ENCODE results near the gene HSD17B14. TPM values are rescaled to one million over a fixed set of nuclear protein-coding genes. Genes with fewer than 3 reads are reported as not detected.

The HSD17B14 gene
- total RNA-seq, 2 experiments from 2014 or later, result 0.89 to 1.1 TPM

- Mint-ChIP-seq H3K4me3 (no peak overlapping the region), H3K4me1 (ENCODE audit: low read depth) (no peaks in the 10 kb centered on the region), H3K36me3 (ENCODE audit: low read depth) (no peaks in the 10 kb centered on the region), H3K27ac (no peak overlapping the region), H3K27me3 (ENCODE audit: low read depth) (no peaks in the 10 kb centered on the region), H3K9me3 (ENCODE audit: insufficient read depth) (no peaks in the 10 kb centered on the region)
- CTCF ChIA-PET, result no interaction called here
- POLR2A ChIA-PET, result no interaction called here
- no peak for DNase-seq
- no peak for ATAC-seq
Measured at GRCh38 chr19:48822514-48822913, 13.8 kb downstream of the HSD17B14 start.

- DNase-seq (no peak), ATAC-seq (no peak)
- Mint-ChIP-seq H3K4me1 (ENCODE audit: low read depth) (no peaks in the 10 kb centered on the region), H3K27ac (no peak overlapping the region), H3K9me3 (ENCODE audit: insufficient read depth) (no peaks in the 10 kb centered on the region), H3K4me3 (no peak overlapping the region), H3K27me3 (ENCODE audit: low read depth) (no peaks in the 10 kb centered on the region), H3K36me3 (ENCODE audit: low read depth) (no peaks in the 10 kb centered on the region)
- CTCF ChIA-PET, result interaction anchor here (1.3 kb wide), 1 partner anchor 21 kb away, joined by 3 read pairs; no protein-coding TSS in a partner anchor
- POLR2A ChIA-PET, result interaction anchor here (1.0 kb wide), 1 partner anchor 50 kb away, joined by 4 read pairs; the partner anchor contains the start of gene PPP1R15A
Measured at GRCh38 chr19:48821633-48822032, 14.7 kb downstream of the HSD17B14 start.

DNA sequence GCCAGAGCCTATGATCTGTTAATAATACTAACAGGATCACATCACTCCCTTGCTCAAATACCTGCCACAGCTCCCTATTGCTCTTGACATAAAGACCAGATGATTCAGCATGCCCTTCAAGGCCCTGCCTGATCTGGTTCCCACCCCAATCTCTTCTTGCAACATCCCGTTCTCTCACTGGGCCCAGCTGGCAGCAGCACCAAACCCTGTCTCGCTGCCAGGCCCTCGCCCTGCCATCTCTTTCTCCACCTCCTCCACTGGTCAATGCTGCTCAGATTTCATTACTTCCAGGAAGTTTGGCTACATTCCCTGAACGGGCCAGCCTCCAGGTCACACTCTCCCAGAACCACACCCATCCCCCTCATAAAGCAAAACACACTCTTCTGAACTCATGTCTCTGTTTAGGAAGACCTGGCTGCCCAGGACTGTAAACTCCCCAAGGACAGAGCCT is 16.9 kb downstream of the HSD17B14 start:
- Mint-ChIP-seq H3K27me3 (ENCODE audit: low read depth) (no peaks in the 10 kb centered on the region), H3K9me3 (ENCODE audit: insufficient read depth) (no peaks in the 10 kb centered on the region), H3K4me3 (no peak overlapping the region), H3K4me1 (ENCODE audit: low read depth) (peaks cover 2% of the 10 kb centered on the region), H3K27ac (no peak overlapping the region), H3K36me3 (ENCODE audit: low read depth) (no peaks in the 10 kb centered on the region)
- CTCF ChIA-PET, result interaction anchor here (10.1 kb wide), 1 partner anchor 26 kb away, joined by 72 read pairs; no protein-coding TSS in a partner anchor
- POLR2A ChIA-PET, result no interaction called here
- no peak for ATAC-seq
- DNase-seq, result no peak

DNA sequence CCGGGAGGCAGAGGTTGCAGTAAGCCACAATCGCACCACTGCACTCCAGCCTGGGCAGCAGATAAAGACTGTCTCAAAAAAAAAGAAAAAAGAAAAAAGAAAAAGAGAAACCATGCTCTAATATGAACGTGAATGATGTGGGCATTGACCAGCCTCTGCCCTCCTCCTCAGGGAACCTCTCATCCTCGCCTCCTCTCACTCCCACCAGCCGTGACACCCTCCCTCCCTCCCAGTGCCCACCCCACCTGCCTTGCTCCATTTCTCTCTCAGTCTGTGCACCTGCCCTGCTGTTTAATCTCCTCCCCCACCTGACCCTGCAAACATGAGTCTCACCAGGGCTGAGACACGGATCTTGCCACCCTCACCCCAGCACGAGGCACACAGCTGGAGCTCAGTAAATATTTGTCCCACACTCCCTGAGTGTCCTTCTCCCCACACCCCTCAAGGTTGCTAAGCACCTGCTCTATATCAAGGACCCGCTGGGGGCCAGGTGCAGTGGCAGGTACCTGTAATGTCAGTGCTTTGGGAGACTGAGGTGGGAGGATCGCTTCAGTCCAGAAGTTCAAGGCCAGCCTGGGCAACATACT is 18.0 kb downstream of the HSD17B14 start:
- H3K27ac Mint-ChIP-seq, result no peak overlapping the region
- H3K27me3 Mint-ChIP-seq (ENCODE audit: low read depth), result no peaks in the 10 kb centered on the region
- peaks cover 2% of the 10 kb centered on the region for H3K4me1 Mint-ChIP-seq (ENCODE audit: low read depth)
- no peaks in the 10 kb centered on the region for H3K36me3 Mint-ChIP-seq (ENCODE audit: low read depth)
- no peak for ATAC-seq
- H3K9me3 Mint-ChIP-seq (ENCODE audit: insufficient read depth), result no peaks in the 10 kb centered on the region
- no peak for DNase-seq
- POLR2A ChIA-PET, result no interaction called here
- CTCF ChIA-PET, result interaction anchor here (10.1 kb wide), 1 partner anchor 25 kb away, joined by 72 read pairs; no protein-coding TSS in a partner anchor
- H3K4me3 Mint-ChIP-seq, result no peak overlapping the region

DNA sequence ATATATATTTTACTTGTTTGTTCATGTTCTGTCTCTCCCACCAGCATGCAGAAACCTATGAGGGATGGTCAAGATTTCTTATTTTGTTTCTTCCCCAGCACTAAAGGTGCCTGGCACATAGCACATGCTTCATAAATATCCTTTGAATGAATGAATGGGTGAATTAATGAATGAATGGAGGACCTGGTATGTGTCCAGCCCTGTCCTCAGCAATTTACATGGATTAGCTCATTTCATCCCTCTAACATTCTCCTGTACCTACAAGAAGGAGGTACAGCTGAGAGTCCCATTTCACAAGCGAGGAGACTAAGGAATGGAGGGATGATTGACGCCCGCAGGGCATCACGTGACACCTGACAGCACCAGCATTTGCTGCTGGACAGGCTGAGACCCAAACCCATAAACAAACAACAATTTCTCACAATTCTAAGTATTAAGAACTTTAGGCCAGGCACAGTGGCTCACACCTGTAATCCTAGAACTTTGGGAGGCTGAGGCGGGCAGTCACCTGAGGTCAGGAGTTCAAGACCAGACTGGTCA is 18.6 kb downstream of the HSD17B14 start:
- no peak for DNase-seq
- no peak for ATAC-seq
- ChIA-PET POLR2A (no interaction called here), CTCF (interaction anchor here (0.6 to 10.1 kb wide), 2 partner anchors 19 to 24 kb away, joined by 3 to 72 read pairs; partner anchors contain the start of gene HSD17B14)
- H3K9me3 Mint-ChIP-seq (ENCODE audit: insufficient read depth), result no peaks in the 10 kb centered on the region
- H3K4me3 Mint-ChIP-seq, result no peak overlapping the region
- no peaks in the 10 kb centered on the region for H3K27me3 Mint-ChIP-seq (ENCODE audit: low read depth)
- H3K27ac Mint-ChIP-seq, result no peak overlapping the region
- H3K4me1 Mint-ChIP-seq (ENCODE audit: low read depth), result peaks cover 3% of the 10 kb centered on the region
- no peaks in the 10 kb centered on the region for H3K36me3 Mint-ChIP-seq (ENCODE audit: low read depth)

GRCh38 chr19:48815870-48816501 is 20.3 kb downstream of the HSD17B14 start:
- Mint-ChIP-seq H3K4me1 (ENCODE audit: low read depth) (peaks cover 10% of the 10 kb centered on the region), H3K36me3 (ENCODE audit: low read depth) (no peaks in the 10 kb centered on the region), H3K9me3 (ENCODE audit: insufficient read depth) (no peaks in the 10 kb centered on the region), H3K4me3 (no peak overlapping the region), H3K27me3 (ENCODE audit: low read depth) (no peaks in the 10 kb centered on the region), H3K27ac (no peak overlapping the region)
- ChIA-PET CTCF (interaction anchor here (1.1 to 10.1 kb wide), 4 partner anchors 11 to 28 kb away, joined by 4 to 72 read pairs (median 5); partner anchors contain the start of gene HSD17B14), POLR2A (interaction anchor here (0.6 kb wide), 1 partner anchor 32 kb away, joined by 3 read pairs; no protein-coding TSS in a partner anchor)
- no peak for DNase-seq
- no peak for ATAC-seq

DNA sequence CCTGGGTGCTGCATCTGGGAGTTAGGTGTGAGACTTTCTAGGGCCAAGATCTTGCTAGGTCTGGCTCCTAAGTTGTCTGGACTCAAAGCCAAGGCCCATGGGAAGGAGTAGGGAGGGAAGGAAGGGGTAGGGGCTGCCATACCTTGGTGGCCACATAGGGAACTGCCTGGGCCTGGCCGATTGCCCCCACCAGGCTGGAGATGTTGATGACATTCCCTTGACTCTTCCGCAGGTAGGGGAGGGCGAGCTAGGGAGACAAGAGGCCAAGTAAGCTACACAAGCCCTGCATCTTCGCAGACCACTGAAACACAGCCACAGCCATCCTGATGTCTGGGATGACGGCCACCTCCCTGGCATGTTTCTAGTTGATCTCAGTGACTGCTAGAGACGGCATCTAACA is 21.4 kb downstream of the HSD17B14 start:
- H3K36me3 Mint-ChIP-seq (ENCODE audit: low read depth), result no peaks in the 10 kb centered on the region
- H3K9me3 Mint-ChIP-seq (ENCODE audit: insufficient read depth), result no peaks in the 10 kb centered on the region
- H3K4me3 Mint-ChIP-seq, result no peak overlapping the region
- ChIA-PET CTCF (interaction anchor here (1.3 to 10.1 kb wide), 3 partner anchors 21 to 27 kb away, joined by 4 to 72 read pairs (median 6); partner anchors contain the start of gene HSD17B14), POLR2A (no interaction called here)
- peaks cover 18% of the 10 kb centered on the region for H3K4me1 Mint-ChIP-seq (ENCODE audit: low read depth)
- DNase-seq (no peak), ATAC-seq (no peak)
- no peak overlapping the region for H3K27ac Mint-ChIP-seq
- H3K27me3 Mint-ChIP-seq (ENCODE audit: low read depth), result no peaks in the 10 kb centered on the region

DNA sequence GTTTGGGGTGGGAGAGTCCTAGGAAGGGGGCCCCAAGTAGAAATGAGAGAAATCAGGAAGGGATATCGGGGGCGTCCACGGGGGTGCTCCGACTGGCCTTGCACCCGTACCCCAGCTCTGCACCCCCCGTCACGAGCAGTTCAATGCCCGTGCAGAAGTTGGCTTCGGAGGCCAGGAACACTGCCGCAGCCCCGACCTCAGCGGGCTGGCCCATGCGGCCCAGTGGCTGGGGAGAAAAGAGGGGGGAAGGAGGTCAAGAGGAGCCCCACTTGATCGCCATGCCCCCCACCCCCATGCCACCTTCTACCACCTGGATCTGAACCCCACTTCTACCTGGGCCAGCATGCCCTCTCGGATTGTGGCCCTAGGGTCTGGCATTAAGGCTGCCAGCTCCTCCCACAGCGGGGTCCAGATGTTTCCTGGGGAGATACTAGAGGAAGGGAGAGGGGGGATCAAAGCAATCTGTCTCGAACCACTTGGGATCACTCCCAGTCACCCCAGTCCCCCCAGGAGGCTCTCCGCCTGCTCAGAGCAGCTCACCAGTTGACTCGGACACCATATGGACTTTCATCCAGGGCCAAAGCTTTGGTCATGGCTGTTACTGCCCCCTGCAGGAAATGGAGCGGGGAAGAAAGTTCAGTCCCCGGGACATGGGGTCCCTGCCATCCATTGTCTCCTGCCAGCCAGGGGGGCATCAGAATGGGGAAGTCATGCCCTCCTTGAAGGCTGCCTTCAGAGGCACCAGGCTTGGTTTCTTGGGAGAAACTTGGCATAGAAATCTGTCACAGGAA is 23.0 kb downstream of the HSD17B14 start:
- H3K27me3 Mint-ChIP-seq (ENCODE audit: low read depth), result no peaks in the 10 kb centered on the region
- ATAC-seq, result no peak
- no peaks in the 10 kb centered on the region for H3K36me3 Mint-ChIP-seq (ENCODE audit: low read depth)
- peaks cover 28% of the 10 kb centered on the region for H3K4me1 Mint-ChIP-seq (ENCODE audit: low read depth)
- no peaks in the 10 kb centered on the region for H3K9me3 Mint-ChIP-seq (ENCODE audit: insufficient read depth)
- ChIA-PET POLR2A (no interaction called here), CTCF (interaction anchor here (0.6 to 10.1 kb wide), 4 partner anchors 11 to 29 kb away, joined by 3 to 72 read pairs (median 7); partner anchors contain the start of gene HSD17B14)
- H3K27ac Mint-ChIP-seq, result no peak overlapping the region
- no peak overlapping the region for H3K4me3 Mint-ChIP-seq
- no peak for DNase-seq

- peak overlapping the region; percentile 83 for H3K4me3 Mint-ChIP-seq
- ATAC-seq (peak; percentile 60), DNase-seq (peak; percentile 75)
- no peaks in the 10 kb centered on the region for H3K27me3 Mint-ChIP-seq (ENCODE audit: low read depth)
- H3K4me1 Mint-ChIP-seq (ENCODE audit: low read depth), result peaks cover 32% of the 10 kb centered on the region
- H3K9me3 Mint-ChIP-seq (ENCODE audit: insufficient read depth), result no peaks in the 10 kb centered on the region
- no peaks in the 10 kb centered on the region for H3K36me3 Mint-ChIP-seq (ENCODE audit: low read depth)
- ChIA-PET CTCF (interaction anchor here (1.3 to 10.1 kb wide), 4 partner anchors 19 to 181 kb away, joined by 5 to 72 read pairs (median 8); partner anchors contain the start of genes GYS1, HSD17B14 and RUVBL2), POLR2A (no interaction called here)
- peak overlapping the region; percentile 76 for H3K27ac Mint-ChIP-seq
Measured at GRCh38 chr19:48812094-48812929, 24.0 kb downstream of the HSD17B14 start.

- CTCF ChIA-PET, result interaction anchor here (1.3 to 10.1 kb wide), 5 partner anchors 16 to 183 kb away, joined by 3 to 72 read pairs (median 4); partner anchors contain the start of genes GYS1, HSD17B14 and RUVBL2
- no peak for ATAC-seq
Measured at GRCh38 chr19:48810151-48810550, 26.1 kb downstream of the HSD17B14 start.

More at GRCh38 chr19:48810151-48810550, 26.1 kb downstream of the HSD17B14 start:
- H3K4me3 Mint-ChIP-seq, result peak overlapping the region; percentile 83
- H3K4me1 Mint-ChIP-seq (ENCODE audit: low read depth), result peaks cover 30% of the 10 kb centered on the region
- no peaks in the 10 kb centered on the region for H3K36me3 Mint-ChIP-seq (ENCODE audit: low read depth)
- H3K27ac Mint-ChIP-seq, result peak overlapping the region; percentile 83
- H3K9me3 Mint-ChIP-seq (ENCODE audit: insufficient read depth), result no peaks in the 10 kb centered on the region
- no peaks in the 10 kb centered on the region for H3K27me3 Mint-ChIP-seq (ENCODE audit: low read depth)
- DNase-seq, result no peak
- POLR2A ChIA-PET, result interaction anchor here (0.9 to 1.5 kb wide), 3 partner anchors 32 to 144 kb away, joined by 3 to 4 read pairs (median 3); partner anchors contain the start of genes BAX and PPP1R15A
